GM12878 (cell line): Measurements from ENCODE around the gene ABHD6. TPM values are rescaled to one million over a fixed set of nuclear protein-coding genes. Genes with fewer than 3 reads are reported as not detected.

ENCODE experiments used
- CREM ChIP-seq: IDR thresholded peaks from 2 replicates; pipeline ENCODE4 v1.6.1; 2014; ENCODE audit warnings: antibody characterized with exemption, low read depth
- DPF2 ChIP-seq: fragments of 450-650 bp; IDR thresholded peaks from 2 replicates; pipeline ENCODE4 v1.6.1; 2017; ENCODE audit warnings: mild to moderate bottlenecking
- E2F8 ChIP-seq: fragments of 450-650 bp; IDR thresholded peaks from 2 replicates; pipeline ENCODE4 v1.6.1; 2018; ENCODE audit warnings: mild to moderate bottlenecking, low read depth, moderate library complexity; ENCODE audit not compliant: partially characterized antibody
- EP300 ChIP-seq, 2 experiments: fragments of 150-350 bp in 1 of 2; IDR thresholded peaks; 2 replicates each; pipeline ENCODE4 v1.6.1; 2011 to 2012; ENCODE audit warnings: low read depth in 2 of 2, low read length in 2 of 2, borderline replicate concordance in 1 of 2, improper control_type of control experiment in 1 of 2, inconsistent platforms in 1 of 2; ENCODE audit not compliant: control insufficient read depth in 1 of 2
- MTA2 ChIP-seq: fragments of 450-650 bp; IDR thresholded peaks from 2 replicates; pipeline ENCODE4 v1.6.1; 2016; ENCODE audit warnings: low read depth, mild to moderate bottlenecking, moderate library complexity
- MYB ChIP-seq: fragments of 150-350 bp; IDR thresholded peaks from 2 replicates; pipeline ENCODE4 v1.6.1; 2014; ENCODE audit warnings: mild to moderate bottlenecking, low read depth, low read length, borderline replicate concordance
- PBX3 ChIP-seq: IDR thresholded peaks from 2 replicates; pipeline ENCODE4 v1.6.1; 2011; ENCODE audit warnings: mild to moderate bottlenecking, low read depth, low read length, moderate library complexity; ENCODE audit not compliant: insufficient replicate concordance
- POLR2AphosphoS2 ChIP-seq: IDR thresholded peaks from 2 replicates; pipeline ENCODE4 v1.6.1; 2011; ENCODE audit warnings: low read depth, mild to moderate bottlenecking, low read length, improper control_type of control experiment, moderate library complexity
- RAD51 ChIP-seq: fragments of 450-650 bp; IDR thresholded peaks from 2 replicates; pipeline ENCODE4 v1.6.1; 2016; ENCODE audit warnings: moderate library complexity, mild to moderate bottlenecking, inconsistent platforms
- SMAD1 ChIP-seq: fragments of 450-650 bp; IDR thresholded peaks from 2 replicates; pipeline ENCODE4 v1.6.1; 2018; ENCODE audit warnings: mild to moderate bottlenecking, low read depth; ENCODE audit not compliant: partially characterized antibody
- STAT1 ChIP-seq: fragments of 450-650 bp; conservative IDR thresholded peaks from 2 replicates; pipeline ENCODE4 v1.6.1; 2014; ENCODE audit warnings: antibody characterized with exemption, mild to moderate bottlenecking
- ZBED1 ChIP-seq: IDR thresholded peaks from 2 replicates; pipeline ENCODE4 v1.6.1; 2016; ENCODE audit warnings: borderline replicate concordance
- ZNF274 ChIP-seq: IDR thresholded peaks from one replicate; pipeline ENCODE4 v1.8.0; 2011; ENCODE audit not compliant: insufficient read length, insufficient read depth
- polyA plus RNA-seq, 11 experiments: library from polyadenylated mRNA; depleted of rRNA in 4 of 11; unstranded in 6 of 11; stranded (reverse) in 5 of 11; fragments of >200 nt; fragmentation: Nextera tagmentation in 4 of 11; fragmentation: Illumina TruSeq in 1 of 11; extraction: Ambion mirVana in 4 of 11; extraction: Trizol in 1 of 11; gene quantifications; 1 replicate in 1 of 11; 2 replicates in 10 of 11; pipeline versions ENCODE4 v1.2.1 to v1.2.3, GENCODE V29; 2011 to 2016; ENCODE audit warnings: inconsistent platforms in 2 of 11, missing spikeins in 2 of 11, low read depth in 1 of 11
- total RNA-seq, 4 experiments: library from RNA; depleted of rRNA in 3 of 4; stranded (reverse); fragments of >200 nt in 3 of 4; fragmentation: Illumina TruSeq in 1 of 4; extraction: Trizol in 1 of 4; gene quantifications; 2 replicates each; pipeline versions ENCODE4 v1.2.1 to v1.2.3, GENCODE V29; 2013 to 2021
- TF ChIP-seq, protein P1 (sequence below): fragments of 450-650 bp; IDR thresholded peaks from 2 replicates; pipeline ENCODE4 v1.6.1; 2017; ENCODE audit warnings: mild to moderate bottlenecking, moderate library complexity
- TF ChIP-seq, protein P2 (sequence below): IDR thresholded peaks from 2 replicates; pipeline ENCODE4 v1.6.1; 2012; ENCODE audit warnings: mild to moderate bottlenecking, low read depth, low read length
- TF ChIP-seq, protein P3 (sequence below): fragments of 150-350 bp; IDR thresholded peaks from 2 replicates; pipeline ENCODE4 v1.6.1; 2014; ENCODE audit warnings: mild to moderate bottlenecking, low read depth, low read length

Gene ABHD6
- total and polyA plus RNA-seq, 10 of the 15 experiments (the other 5 are each of a cell fraction or from before 2014, with no cell fraction given) = 1.4 to 33.2 (median 3.2) TPM

DNA sequence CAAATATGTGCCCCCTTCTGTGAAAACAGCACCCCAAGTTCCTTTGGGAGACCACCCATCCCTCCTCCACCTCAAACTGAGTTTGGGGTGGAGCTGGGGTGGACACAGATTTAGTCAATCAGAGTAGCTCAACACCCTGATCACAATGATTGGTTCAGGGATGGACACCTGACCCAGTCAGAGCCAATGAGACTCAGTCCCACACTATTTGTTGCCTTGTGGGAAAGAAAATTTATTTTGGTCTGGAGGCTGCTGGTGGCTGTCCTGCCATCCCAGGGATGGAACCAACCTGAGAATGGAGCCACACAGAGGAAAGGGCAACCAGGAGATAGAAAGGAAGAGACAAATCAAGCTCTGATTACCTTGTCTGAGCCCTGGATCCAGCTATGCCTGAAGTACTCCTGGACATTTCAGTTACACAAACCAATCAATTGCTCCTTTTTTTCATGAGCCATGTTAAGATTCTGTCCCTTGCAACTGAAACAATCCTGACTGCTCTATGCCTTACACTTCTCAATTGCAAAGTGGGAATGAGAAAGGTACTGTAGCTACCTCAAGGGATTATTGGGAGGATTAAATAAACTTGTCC is 37.4 kb upstream of the ABHD6 start (continued):
- TF ChIP-seq, protein P1, sequence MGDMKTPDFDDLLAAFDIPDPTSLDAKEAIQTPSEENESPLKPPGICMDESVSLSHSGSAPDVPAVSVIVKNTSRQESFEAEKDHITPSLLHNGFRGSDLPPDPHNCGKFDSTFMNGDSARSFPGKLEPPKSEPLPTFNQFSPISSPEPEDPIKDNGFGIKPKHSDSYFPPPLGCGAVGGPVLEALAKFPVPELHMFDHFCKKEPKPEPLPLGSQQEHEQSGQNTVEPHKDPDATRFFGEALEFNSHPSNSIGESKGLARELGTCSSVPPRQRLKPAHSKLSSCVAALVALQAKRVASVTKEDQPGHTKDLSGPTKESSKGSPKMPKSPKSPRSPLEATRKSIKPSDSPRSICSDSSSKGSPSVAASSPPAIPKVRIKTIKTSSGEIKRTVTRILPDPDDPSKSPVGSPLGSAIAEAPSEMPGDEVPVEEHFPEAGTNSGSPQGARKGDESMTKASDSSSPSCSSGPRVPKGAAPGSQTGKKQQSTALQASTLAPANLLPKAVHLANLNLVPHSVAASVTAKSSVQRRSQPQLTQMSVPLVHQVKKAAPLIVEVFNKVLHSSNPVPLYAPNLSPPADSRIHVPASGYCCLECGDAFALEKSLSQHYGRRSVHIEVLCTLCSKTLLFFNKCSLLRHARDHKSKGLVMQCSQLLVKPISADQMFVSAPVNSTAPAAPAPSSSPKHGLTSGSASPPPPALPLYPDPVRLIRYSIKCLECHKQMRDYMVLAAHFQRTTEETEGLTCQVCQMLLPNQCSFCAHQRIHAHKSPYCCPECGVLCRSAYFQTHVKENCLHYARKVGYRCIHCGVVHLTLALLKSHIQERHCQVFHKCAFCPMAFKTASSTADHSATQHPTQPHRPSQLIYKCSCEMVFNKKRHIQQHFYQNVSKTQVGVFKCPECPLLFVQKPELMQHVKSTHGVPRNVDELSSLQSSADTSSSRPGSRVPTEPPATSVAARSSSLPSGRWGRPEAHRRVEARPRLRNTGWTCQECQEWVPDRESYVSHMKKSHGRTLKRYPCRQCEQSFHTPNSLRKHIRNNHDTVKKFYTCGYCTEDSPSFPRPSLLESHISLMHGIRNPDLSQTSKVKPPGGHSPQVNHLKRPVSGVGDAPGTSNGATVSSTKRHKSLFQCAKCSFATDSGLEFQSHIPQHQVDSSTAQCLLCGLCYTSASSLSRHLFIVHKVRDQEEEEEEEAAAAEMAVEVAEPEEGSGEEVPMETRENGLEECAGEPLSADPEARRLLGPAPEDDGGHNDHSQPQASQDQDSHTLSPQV = 0 out of 2 replicates have a peak, but pooled peaks have one; percentile 3
- TF ChIP-seq ZBED1 = no peak
- no peak for TF ChIP-seq EP300 (IDR thresholded peaks at IDR 0.05; ENCODE audit: borderline replicate concordance in 1 of 2, control insufficient read depth in 1 of 2, low read depth in 2 of 2, low read length in 2 of 2)
- TF ChIP-seq MTA2 = no peak
- TF ChIP-seq MYB = no peak
- peak; percentile 79; the same call in 1 of the 2 replicates for TF ChIP-seq RAD51
- no peak for TF ChIP-seq STAT1
- TF ChIP-seq DPF2 = no peak
- TF ChIP-seq CREM = no peak
- TF ChIP-seq, protein P2, sequence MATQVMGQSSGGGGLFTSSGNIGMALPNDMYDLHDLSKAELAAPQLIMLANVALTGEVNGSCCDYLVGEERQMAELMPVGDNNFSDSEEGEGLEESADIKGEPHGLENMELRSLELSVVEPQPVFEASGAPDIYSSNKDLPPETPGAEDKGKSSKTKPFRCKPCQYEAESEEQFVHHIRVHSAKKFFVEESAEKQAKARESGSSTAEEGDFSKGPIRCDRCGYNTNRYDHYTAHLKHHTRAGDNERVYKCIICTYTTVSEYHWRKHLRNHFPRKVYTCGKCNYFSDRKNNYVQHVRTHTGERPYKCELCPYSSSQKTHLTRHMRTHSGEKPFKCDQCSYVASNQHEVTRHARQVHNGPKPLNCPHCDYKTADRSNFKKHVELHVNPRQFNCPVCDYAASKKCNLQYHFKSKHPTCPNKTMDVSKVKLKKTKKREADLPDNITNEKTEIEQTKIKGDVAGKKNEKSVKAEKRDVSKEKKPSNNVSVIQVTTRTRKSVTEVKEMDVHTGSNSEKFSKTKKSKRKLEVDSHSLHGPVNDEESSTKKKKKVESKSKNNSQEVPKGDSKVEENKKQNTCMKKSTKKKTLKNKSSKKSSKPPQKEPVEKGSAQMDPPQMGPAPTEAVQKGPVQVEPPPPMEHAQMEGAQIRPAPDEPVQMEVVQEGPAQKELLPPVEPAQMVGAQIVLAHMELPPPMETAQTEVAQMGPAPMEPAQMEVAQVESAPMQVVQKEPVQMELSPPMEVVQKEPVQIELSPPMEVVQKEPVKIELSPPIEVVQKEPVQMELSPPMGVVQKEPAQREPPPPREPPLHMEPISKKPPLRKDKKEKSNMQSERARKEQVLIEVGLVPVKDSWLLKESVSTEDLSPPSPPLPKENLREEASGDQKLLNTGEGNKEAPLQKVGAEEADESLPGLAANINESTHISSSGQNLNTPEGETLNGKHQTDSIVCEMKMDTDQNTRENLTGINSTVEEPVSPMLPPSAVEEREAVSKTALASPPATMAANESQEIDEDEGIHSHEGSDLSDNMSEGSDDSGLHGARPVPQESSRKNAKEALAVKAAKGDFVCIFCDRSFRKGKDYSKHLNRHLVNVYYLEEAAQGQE = no peak
- TF ChIP-seq POLR2AphosphoS2 = no peak
- TF ChIP-seq PBX3 = no peak
- no peak for TF ChIP-seq E2F8
- TF ChIP-seq SMAD1 = no peak
- TF ChIP-seq, protein P3, sequence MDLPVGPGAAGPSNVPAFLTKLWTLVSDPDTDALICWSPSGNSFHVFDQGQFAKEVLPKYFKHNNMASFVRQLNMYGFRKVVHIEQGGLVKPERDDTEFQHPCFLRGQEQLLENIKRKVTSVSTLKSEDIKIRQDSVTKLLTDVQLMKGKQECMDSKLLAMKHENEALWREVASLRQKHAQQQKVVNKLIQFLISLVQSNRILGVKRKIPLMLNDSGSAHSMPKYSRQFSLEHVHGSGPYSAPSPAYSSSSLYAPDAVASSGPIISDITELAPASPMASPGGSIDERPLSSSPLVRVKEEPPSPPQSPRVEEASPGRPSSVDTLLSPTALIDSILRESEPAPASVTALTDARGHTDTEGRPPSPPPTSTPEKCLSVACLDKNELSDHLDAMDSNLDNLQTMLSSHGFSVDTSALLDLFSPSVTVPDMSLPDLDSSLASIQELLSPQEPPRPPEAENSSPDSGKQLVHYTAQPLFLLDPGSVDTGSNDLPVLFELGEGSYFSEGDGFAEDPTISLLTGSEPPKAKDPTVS = no peak
- TF ChIP-seq ZNF274 = no peak
